Upper lobe of left lung (tissue), 6 donors: Measurements from ENCODE around the gene KAZN. TPM values are rescaled to one million over a fixed set of nuclear protein-coding genes. Genes with fewer than 3 reads are reported as not detected.
A peak's percentile ranks its signal among the peaks of the same experiment; 100 is the strongest.

Experiments used
- ATAC-seq, 2 donors: fragments of 200-7000 bp; cut with Tn5 transposase; one replicate each; pipeline ENCODE4 v1.9.1; 2022; ENCODE audit warnings: mild to moderate bottlenecking in 2 of 2, moderate library complexity in 2 of 2; ENCODE audit not compliant: low FRiP score in 2 of 2
- DNase-seq, 2 donors: peaks; one replicate each; pipeline ENCODE4 v3.0.0-alpha.2; 2019 to 2020
- H3K27ac ChIP-seq, 4 donors: fragments of 200-600 bp; sonication (generic); one replicate each; pipeline ENCODE4 v1.5.1; 2016 to 2019
- H3K27me3 ChIP-seq, 4 donors: fragments of 200-600 bp; sonication (generic); one replicate each; pipeline ENCODE4 v1.5.1; 2017 to 2019
- H3K36me3 ChIP-seq, 4 donors: fragments of 200-600 bp; sonication (generic); one replicate each; pipeline ENCODE4 v1.5.1; 2016 to 2019
- H3K4me1 ChIP-seq, 4 donors: fragments of 200-600 bp; sonication (generic); one replicate each; pipeline ENCODE4 v1.5.1; 2018 to 2019
- H3K4me3 ChIP-seq, 4 donors: fragments of 200-600 bp; sonication (generic); one replicate each; pipeline ENCODE4 v1.5.1; 2017 to 2019; ENCODE audit warnings: mild to moderate bottlenecking in 2 of 4, moderate library complexity in 1 of 4
- H3K9me3 ChIP-seq, 4 donors: fragments of 200-600 bp; sonication (generic); one replicate each; pipeline ENCODE4 v1.5.1; 2018 to 2019
- EP300 ChIP-seq, 4 donors: sonication (generic); formaldehyde crosslinking; IDR thresholded peaks; one replicate each; pipeline ENCODE4 v1.5.1; 2017; ENCODE audit warnings: antibody characterized with exemption in 4 of 4, control low read depth in 2 of 4
- POLR2A ChIP-seq, 4 donors: fragments of 450-650 bp; IDR thresholded peaks; one replicate each; pipeline ENCODE4 v1.5.1; 2016 to 2017; ENCODE audit warnings: antibody characterized with exemption in 4 of 4, mild to moderate bottlenecking in 2 of 4
- POLR2AphosphoS5 ChIP-seq, 2 donors: sonication (generic); formaldehyde crosslinking; IDR thresholded peaks; one replicate each; pipeline ENCODE4 v1.5.1; 2017; ENCODE audit warnings: antibody characterized with exemption in 2 of 2
- WGBS, 2 donors: methylation state at CpG; one replicate each; pipeline ENCODE4 v1.1.5; 2017 to 2018; 5-methylcytosine and 5-hydroxymethylcytosine counted together
- total RNA-seq, 6 donors: library from RNA; depleted of rRNA in 4 of 6; stranded (reverse); fragments of >200 nt in 4 of 6; gene quantifications; one replicate each; pipeline versions ENCODE4 v1.1.0 to v1.2.1, GENCODE V29; 2016 to 2021
- TF ChIP-seq, protein P1 (sequence below), 6 experiments: fragments of 450-650 bp in 4 of 6; fragments of 200-600 bp in 2 of 6; sonication (generic) in 2 of 6; IDR thresholded peaks; one replicate each; pipeline ENCODE4 v1.5.1; 2016 to 2019; ENCODE audit warnings: antibody characterized with exemption in 6 of 6
- donor health status: DM: no; HTN: no; CAD: no; lungs with moderate emphysema.
- donor health status: DM: no; HTN: yes; CAD: no; lungs with severe emphysema.

KAZN gene
- total RNA-seq, 6 donors from 2014 or later: 11.5 to 30.0 (median 17.6) TPM

DNA sequence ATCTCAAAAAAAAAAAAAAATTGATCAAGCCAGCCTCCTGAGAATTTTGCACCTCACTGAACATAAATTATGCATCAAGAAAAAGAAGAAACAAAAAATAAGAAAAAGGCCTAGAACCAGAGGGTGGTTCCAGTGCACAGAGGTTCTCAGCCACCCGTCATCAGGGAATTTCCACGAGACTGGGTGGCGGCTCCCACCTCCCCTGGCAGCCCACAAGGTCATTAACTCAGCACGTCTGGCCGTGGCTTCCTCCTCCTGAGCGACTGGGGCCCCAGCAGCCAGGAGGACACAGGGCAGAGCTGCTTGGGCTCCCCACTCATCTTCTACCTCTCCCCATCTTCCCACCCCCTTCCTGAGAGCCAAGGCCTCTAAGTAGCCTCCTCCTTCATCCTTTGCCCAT is 539.3 kb downstream of the KAZN start:
- no peaks in the 10 kb centered on the region for H3K9me3 ChIP-seq
- WGBS, 2 donors: 47 to 60% methylated on average over 6 of the region's 6 CpGs
- TF ChIP-seq, protein P1, sequence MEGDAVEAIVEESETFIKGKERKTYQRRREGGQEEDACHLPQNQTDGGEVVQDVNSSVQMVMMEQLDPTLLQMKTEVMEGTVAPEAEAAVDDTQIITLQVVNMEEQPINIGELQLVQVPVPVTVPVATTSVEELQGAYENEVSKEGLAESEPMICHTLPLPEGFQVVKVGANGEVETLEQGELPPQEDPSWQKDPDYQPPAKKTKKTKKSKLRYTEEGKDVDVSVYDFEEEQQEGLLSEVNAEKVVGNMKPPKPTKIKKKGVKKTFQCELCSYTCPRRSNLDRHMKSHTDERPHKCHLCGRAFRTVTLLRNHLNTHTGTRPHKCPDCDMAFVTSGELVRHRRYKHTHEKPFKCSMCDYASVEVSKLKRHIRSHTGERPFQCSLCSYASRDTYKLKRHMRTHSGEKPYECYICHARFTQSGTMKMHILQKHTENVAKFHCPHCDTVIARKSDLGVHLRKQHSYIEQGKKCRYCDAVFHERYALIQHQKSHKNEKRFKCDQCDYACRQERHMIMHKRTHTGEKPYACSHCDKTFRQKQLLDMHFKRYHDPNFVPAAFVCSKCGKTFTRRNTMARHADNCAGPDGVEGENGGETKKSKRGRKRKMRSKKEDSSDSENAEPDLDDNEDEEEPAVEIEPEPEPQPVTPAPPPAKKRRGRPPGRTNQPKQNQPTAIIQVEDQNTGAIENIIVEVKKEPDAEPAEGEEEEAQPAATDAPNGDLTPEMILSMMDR (IDR thresholded peaks at IDR 0.05): no peak
- no peak for TF ChIP-seq EP300 (IDR thresholded peaks at IDR 0.05)
- no peak for TF ChIP-seq POLR2AphosphoS5 (IDR thresholded peaks at IDR 0.05)
- TF ChIP-seq POLR2A (IDR thresholded peaks at IDR 0.05): no peak
- no peak overlapping the region for H3K27ac ChIP-seq
- H3K27me3 ChIP-seq: no peaks in the 10 kb centered on the region
- no peaks in the 10 kb centered on the region for H3K36me3 ChIP-seq
- DNase-seq: no peak
- H3K4me1 ChIP-seq: no peaks in the 10 kb centered on the region
- no peak overlapping the region for H3K4me3 ChIP-seq
- ATAC-seq: no peak

DNA sequence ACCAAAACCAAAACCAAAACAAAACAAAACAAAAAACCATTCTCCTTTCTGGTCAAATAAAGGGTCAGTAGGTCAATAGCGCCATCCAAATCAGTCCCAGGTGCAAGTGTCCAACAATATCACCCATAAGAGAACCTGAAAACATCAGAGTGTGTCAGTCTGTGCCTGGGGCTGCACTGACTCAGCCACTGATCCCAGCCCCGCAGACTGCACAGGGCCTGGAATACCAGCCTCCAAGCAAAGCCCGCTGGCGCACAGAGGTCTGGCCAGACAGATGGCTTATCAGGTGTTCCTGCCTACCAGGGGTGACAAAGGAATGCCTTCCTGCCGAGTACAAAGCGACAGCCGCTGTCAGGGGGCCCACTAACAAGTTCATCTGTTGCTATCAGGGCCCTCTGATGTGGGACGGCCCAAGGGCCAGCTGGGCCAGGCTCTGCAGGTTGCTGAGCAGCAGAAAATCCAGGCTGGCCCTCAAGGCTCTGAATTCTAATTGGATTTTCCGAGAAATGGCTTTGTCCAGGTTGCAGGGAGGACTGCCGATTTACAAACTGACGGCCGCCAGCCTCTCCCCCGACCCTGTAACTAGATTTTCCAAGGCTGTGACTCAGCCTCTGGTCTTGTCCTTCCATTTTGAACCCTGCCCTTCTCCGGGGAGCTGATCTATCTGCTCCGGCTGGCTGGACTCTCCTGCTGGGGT is 541.3 kb downstream of the KAZN start:
- no peaks in the 10 kb centered on the region for H3K4me1 ChIP-seq
- DNase-seq (peak in 1 of 2 donors; percentile 54), ATAC-seq (no peak)
- H3K27ac ChIP-seq: no peak overlapping the region
- no peak overlapping the region for H3K4me3 ChIP-seq
- H3K9me3 ChIP-seq: no peaks in the 10 kb centered on the region
- no peaks in the 10 kb centered on the region for H3K27me3 ChIP-seq
- no peaks in the 10 kb centered on the region for H3K36me3 ChIP-seq
- TF ChIP-seq POLR2AphosphoS5 (IDR thresholded peaks at IDR 0.05) (no peak), EP300 (IDR thresholded peaks at IDR 0.05) (no peak), POLR2A (IDR thresholded peaks at IDR 0.05) (no peak)
- TF ChIP-seq, protein P1 (IDR thresholded peaks at IDR 0.05): no peak
- 79 to 85% methylated on average over 10 to 15 of the region's 15 CpGs for WGBS, 2 donors

DNA sequence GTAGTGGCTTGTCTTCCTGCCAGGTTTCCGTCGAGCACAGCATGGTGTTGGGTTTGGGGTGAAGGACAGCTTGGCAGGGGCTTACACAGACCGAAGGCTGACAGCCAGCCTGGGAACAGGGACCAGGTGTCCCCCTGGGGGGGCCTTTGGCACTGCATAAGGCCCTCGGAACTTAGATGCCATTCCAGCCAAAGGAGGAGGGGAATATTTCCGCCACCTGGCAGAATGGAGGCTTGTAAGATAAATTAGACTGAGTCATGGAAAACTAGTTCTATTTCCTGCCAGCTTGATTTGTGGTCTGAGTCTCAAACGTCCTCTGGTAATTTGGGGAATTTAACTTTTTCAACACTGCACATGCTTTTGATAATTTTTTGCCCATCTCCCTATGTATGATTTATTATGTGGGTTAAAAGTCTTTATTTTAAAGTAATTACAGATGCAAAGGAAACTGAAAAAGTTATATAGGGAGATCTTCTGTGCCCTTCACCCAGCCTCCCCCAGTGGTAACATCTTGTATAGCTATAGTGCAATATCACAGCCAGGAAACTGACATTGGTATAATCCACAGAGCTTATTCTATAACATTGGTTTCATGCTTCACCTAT is 543.6 kb downstream of the KAZN start:
- H3K36me3 ChIP-seq: no peaks in the 10 kb centered on the region
- H3K4me1 ChIP-seq: no peaks in the 10 kb centered on the region
- H3K27ac ChIP-seq: no peak overlapping the region
- H3K9me3 ChIP-seq: no peaks in the 10 kb centered on the region
- no peak for TF ChIP-seq EP300 (IDR thresholded peaks at IDR 0.05)
- TF ChIP-seq, protein P1 (IDR thresholded peaks at IDR 0.05): no peak
- TF ChIP-seq POLR2AphosphoS5 (IDR thresholded peaks at IDR 0.05): no peak
- no peak for TF ChIP-seq POLR2A (IDR thresholded peaks at IDR 0.05)
- DNase-seq (no peak), ATAC-seq (peak; percentile 36 to 45)
- 37 to 69% methylated on average over 3 to 6 of the region's 6 CpGs for WGBS, 2 donors
- H3K4me3 ChIP-seq: no peak overlapping the region
- H3K27me3 ChIP-seq: no peaks in the 10 kb centered on the region

- TF ChIP-seq POLR2A (IDR thresholded peaks at IDR 0.05) (no peak), EP300 (IDR thresholded peaks at IDR 0.05) (no peak), POLR2AphosphoS5 (IDR thresholded peaks at IDR 0.05) (no peak)
- Histone ChIP-seq H3K9me3 (no peaks in the 10 kb centered on the region), H3K36me3 (no peaks in the 10 kb centered on the region), H3K4me3 (no peak overlapping the region), H3K27ac (no peak overlapping the region), H3K27me3 (no peaks in the 10 kb centered on the region), H3K4me1 (no peaks in the 10 kb centered on the region)
- WGBS, 2 donors: 68 to 75% methylated on average over 2 of the region's 2 CpGs
- ATAC-seq (no peak), DNase-seq (no peak)
Observed at GRCh38 chr1:15145327-15145726, 546.8 kb downstream of the KAZN start.

DNA sequence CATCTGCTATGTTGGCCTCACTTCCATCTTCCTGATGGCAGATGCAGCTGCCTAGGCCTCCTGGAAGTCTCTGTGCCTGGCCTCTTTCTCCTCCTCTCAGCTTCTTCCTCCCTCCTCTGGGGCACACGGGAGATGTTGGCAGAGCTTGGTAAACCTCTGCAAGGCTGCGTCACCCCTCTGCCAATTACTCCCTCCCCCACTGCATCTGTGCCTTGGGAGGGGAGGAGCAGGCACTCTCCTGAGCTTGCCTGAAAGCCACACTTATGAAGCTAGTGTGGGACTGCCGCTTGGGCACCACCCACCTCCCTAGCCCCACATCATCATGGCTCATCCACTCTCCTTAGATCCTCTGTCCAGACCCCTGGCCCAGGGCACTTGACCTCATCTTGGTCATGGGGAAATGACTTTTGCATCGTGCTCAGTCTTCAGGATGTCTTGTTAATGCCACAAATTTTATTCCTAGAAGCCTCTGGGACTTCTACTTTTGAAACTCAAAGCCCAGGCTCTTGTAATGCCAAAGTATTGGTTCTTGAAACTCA is 547.7 kb downstream of the KAZN start:
- 63 to 68% methylated on average over 4 of the region's 4 CpGs for WGBS, 2 donors
- Histone ChIP-seq H3K27me3 (no peaks in the 10 kb centered on the region), H3K9me3 (no peaks in the 10 kb centered on the region), H3K4me3 (no peak overlapping the region), H3K27ac (no peak overlapping the region), H3K36me3 (no peaks in the 10 kb centered on the region), H3K4me1 (peaks cover 0 to 3% (median 0%) of the 10 kb centered on the region in 4 donors)
- peak in 1 of 2 donors; percentile 14 for ATAC-seq
- no peak for TF ChIP-seq POLR2AphosphoS5 (IDR thresholded peaks at IDR 0.05)
- no peak for TF ChIP-seq POLR2A (IDR thresholded peaks at IDR 0.05)
- TF ChIP-seq, protein P1 (IDR thresholded peaks at IDR 0.05): no peak
- TF ChIP-seq EP300 (IDR thresholded peaks at IDR 0.05): no peak
- DNase-seq: no peak
